ENCODE data around the gene TBC1D22B. TPM values are rescaled to one million over a fixed set of nuclear protein-coding genes. Genes with fewer than 3 reads are reported as not detected.

Gene TBC1D22B
- total RNA-seq, 1 donor from 2014 or later = 16.5 TPM

- no peaks in the 10 kb centered on the region for H3K9me3 ChIP-seq (ENCODE audit: low read depth)
- H2AFZ ChIP-seq (replicated peaks) = no peak overlapping the region
- H4K20me1 ChIP-seq (ENCODE audit: low read depth) = peaks cover 32% of the 10 kb centered on the region
- peaks cover 3% of the 10 kb centered on the region for H3K4me1 Mint-ChIP-seq
- H3K4me1 ChIP-seq = no peaks in the 10 kb centered on the region
- H3K36me3 ChIP-seq = no peaks in the 10 kb centered on the region
- no peak overlapping the region for H3K9ac ChIP-seq
- H3K4me2 ChIP-seq = no peak overlapping the region
- H3K27me3 ChIP-seq = no peaks in the 10 kb centered on the region
- no peak overlapping the region for H3K4me3 ChIP-seq
- peaks cover 10% of the 10 kb centered on the region for H3K36me3 Mint-ChIP-seq
- no peaks in the 10 kb centered on the region for H3F3A ChIP-seq (ENCODE audit: low read depth)
- H3K27ac ChIP-seq = no peak overlapping the region
- H3K27me3 Mint-ChIP-seq (ENCODE audit: insufficient read depth, low read depth) = no peaks in the 10 kb centered on the region
- no peak overlapping the region for H3K27ac Mint-ChIP-seq
- no peaks in the 10 kb centered on the region for H3K9me3 Mint-ChIP-seq
- no peak for DNase-seq (ENCODE audit: low spot score)
- TF ChIP-seq EZH2 (IDR thresholded peaks at IDR 0.05) (no peak), EZH2phosphoT487 (IDR thresholded peaks at IDR 0.05) (no peak), CTCF (IDR thresholded peaks at IDR 0.05) (no peak)
- no peak overlapping the region for H3K4me3 Mint-ChIP-seq
- H3K79me2 ChIP-seq (ENCODE audit: low read depth) = peaks cover 10% of the 10 kb centered on the region
These were observed 16.1 kb downstream of the TBC1D22B start for GRCh38 chr6:37273690-37274089.

- Mint-ChIP-seq H3K27ac (no peak overlapping the region), H3K9me3 (no peaks in the 10 kb centered on the region), H3K36me3 (peaks cover 14% of the 10 kb centered on the region), H3K4me1 (peaks cover 3% of the 10 kb centered on the region), H3K27me3 (ENCODE audit: insufficient read depth, low read depth) (no peaks in the 10 kb centered on the region), H3K4me3 (no peak overlapping the region)
- Histone ChIP-seq H3K36me3 (no peaks in the 10 kb centered on the region), H3K4me2 (no peak overlapping the region), H3K9me3 (ENCODE audit: low read depth) (no peaks in the 10 kb centered on the region), H2AFZ (replicated peaks) (no peak overlapping the region), H3K27me3 (no peaks in the 10 kb centered on the region), H3K4me1 (no peaks in the 10 kb centered on the region), H4K20me1 (ENCODE audit: low read depth) (peaks cover 31% of the 10 kb centered on the region), H3K27ac (no peak overlapping the region), H3F3A (ENCODE audit: low read depth) (no peaks in the 10 kb centered on the region), H3K79me2 (ENCODE audit: low read depth) (peaks cover 10% of the 10 kb centered on the region), H3K4me3 (no peak overlapping the region), H3K9ac (no peak overlapping the region)
- TF ChIP-seq EZH2 (IDR thresholded peaks at IDR 0.05) (no peak), EZH2phosphoT487 (IDR thresholded peaks at IDR 0.05) (no peak), CTCF (IDR thresholded peaks at IDR 0.05) (no peak)
- no peak for DNase-seq (ENCODE audit: low spot score)
These were observed 17.8 kb downstream of the TBC1D22B start for GRCh38 chr6:37275350-37275749.

GRCh38 chr6:37277001-37277409, 19.4 kb downstream of the TBC1D22B start:
- no peak overlapping the region for H3K4me2 ChIP-seq
- Mint-ChIP-seq H3K27ac (no peak overlapping the region), H3K9me3 (no peaks in the 10 kb centered on the region), H3K27me3 (ENCODE audit: insufficient read depth, low read depth) (no peaks in the 10 kb centered on the region), H3K4me3 (no peak overlapping the region), H3K36me3 (peaks cover 13% of the 10 kb centered on the region), H3K4me1 (peaks cover 3% of the 10 kb centered on the region)
- H3K4me3 ChIP-seq = no peak overlapping the region
- peaks cover 10% of the 10 kb centered on the region for H3K79me2 ChIP-seq (ENCODE audit: low read depth)
- H3K9me3 ChIP-seq (ENCODE audit: low read depth) = no peaks in the 10 kb centered on the region
- H3K27ac ChIP-seq = no peak overlapping the region
- no peaks in the 10 kb centered on the region for H3K36me3 ChIP-seq
- TF ChIP-seq EZH2 (IDR thresholded peaks at IDR 0.05) (no peak), CTCF (IDR thresholded peaks at IDR 0.05) (no peak), EZH2phosphoT487 (IDR thresholded peaks at IDR 0.05) (no peak)
- no peaks in the 10 kb centered on the region for H3K4me1 ChIP-seq
- no peak overlapping the region for H3K9ac ChIP-seq
- no peaks in the 10 kb centered on the region for H3K27me3 ChIP-seq
- peaks cover 30% of the 10 kb centered on the region for H4K20me1 ChIP-seq (ENCODE audit: low read depth)
- DNase-seq (ENCODE audit: low spot score) = no peak
- no peak overlapping the region for H2AFZ ChIP-seq (replicated peaks)
- no peaks in the 10 kb centered on the region for H3F3A ChIP-seq (ENCODE audit: low read depth)
